ENCODE data around the gene MYO3B. TPM values are rescaled to one million over a fixed set of nuclear protein-coding genes. Genes with fewer than 3 reads are reported as not detected.
A peak's percentile ranks its signal among the peaks of the same experiment; 100 is the strongest.

The MYO3B gene
- total RNA-seq, 3 donors from 2014 or later (not counting 1 experiment from before 2014, with no cell fraction given) = 0.68 to 0.88 (median 0.75) TPM

- ATAC-seq (no peak), DNase-seq (peak; percentile 17 to 61)
- Mint-ChIP-seq H3K36me3 (peaks cover under 1% of the 10 kb centered on the region), H3K27me3 (ENCODE audit: low read depth in 2 of 2) (peaks cover 4 to 5% of the 10 kb centered on the region in 2 donors), H3K9me3 (peaks cover 0 to under 1% of the 10 kb centered on the region in 2 donors), H3K4me3 (no peak overlapping the region), H3K4me1 (no peaks in the 10 kb centered on the region), H3K27ac (no peak overlapping the region)
- H3K4me3 ChIP-seq (ENCODE audit: low read length) = no peak overlapping the region
- no peaks in the 10 kb centered on the region for H3K9me3 ChIP-seq (ENCODE audit: control insufficient read depth, insufficient read depth, low read length)
- intact Hi-C loops (cut with micrococcal nuclease) = no loop called here
- no peaks in the 10 kb centered on the region for H3K27me3 ChIP-seq (ENCODE audit: control insufficient read depth, insufficient read depth, low read length)
- H3K27ac ChIP-seq (ENCODE audit: low read length) = no peak overlapping the region
- H3K4me1 ChIP-seq (ENCODE audit: control insufficient read depth, insufficient read depth, low read length) = no peaks in the 10 kb centered on the region
- WGBS (ENCODE audit: insufficient coverage) = 22% methylated on average over 4 of the region's 4 CpGs
- H3K36me3 ChIP-seq (ENCODE audit: control insufficient read depth, insufficient read depth, low read length) = no peaks in the 10 kb centered on the region
- TF ChIP-seq CTCF (IDR thresholded peaks at IDR 0.05) = peak; percentile 59
Measured at GRCh38 chr2:170324640-170325046, 146.7 kb downstream of the MYO3B start.

- ATAC-seq (no peak), DNase-seq (no peak)
- peaks cover 3 to 35% of the 10 kb centered on the region in 2 donors for H3K27me3 Mint-ChIP-seq (ENCODE audit: low read depth in 2 of 2)
- Histone ChIP-seq H3K27ac (ENCODE audit: low read length) (no peak overlapping the region), H3K9me3 (ENCODE audit: control insufficient read depth, insufficient read depth, low read length) (no peaks in the 10 kb centered on the region), H3K27me3 (ENCODE audit: control insufficient read depth, insufficient read depth, low read length) (no peaks in the 10 kb centered on the region), H3K4me3 (ENCODE audit: low read length) (no peak overlapping the region), H3K36me3 (ENCODE audit: control insufficient read depth, insufficient read depth, low read length) (no peaks in the 10 kb centered on the region), H3K4me1 (ENCODE audit: control insufficient read depth, insufficient read depth, low read length) (no peaks in the 10 kb centered on the region)
- intact Hi-C loops (cut with micrococcal nuclease) = no loop called here
- H3K36me3 Mint-ChIP-seq = no peaks in the 10 kb centered on the region
- no peak overlapping the region for H3K4me3 Mint-ChIP-seq
- no peaks in the 10 kb centered on the region for H3K4me1 Mint-ChIP-seq
- 82% methylated on average over 1 of the region's 1 CpG for WGBS (ENCODE audit: insufficient coverage)
- no peak overlapping the region for H3K27ac Mint-ChIP-seq
- TF ChIP-seq CTCF (IDR thresholded peaks at IDR 0.05) = no peak
- H3K9me3 Mint-ChIP-seq = peaks cover 0 to 2% of the 10 kb centered on the region in 2 donors
Measured at GRCh38 chr2:170330881-170331280, 152.9 kb downstream of the MYO3B start.

- H3K4me1 ChIP-seq (ENCODE audit: control insufficient read depth, insufficient read depth, low read length) = no peaks in the 10 kb centered on the region
- no peak overlapping the region for H3K27ac Mint-ChIP-seq
- H3K36me3 Mint-ChIP-seq = no peaks in the 10 kb centered on the region
- intact Hi-C loops (cut with micrococcal nuclease) = no loop called here
- H3K9me3 Mint-ChIP-seq = peaks cover 0 to 2% of the 10 kb centered on the region in 2 donors
- no peak overlapping the region for H3K4me3 ChIP-seq (ENCODE audit: low read length)
- H3K4me1 Mint-ChIP-seq = no peaks in the 10 kb centered on the region
- TF ChIP-seq CTCF (IDR thresholded peaks at IDR 0.05) = no peak
- H3K27ac ChIP-seq (ENCODE audit: low read length) = no peak overlapping the region
- no peaks in the 10 kb centered on the region for H3K36me3 ChIP-seq (ENCODE audit: control insufficient read depth, insufficient read depth, low read length)
- no peak for ATAC-seq
- H3K27me3 ChIP-seq (ENCODE audit: control insufficient read depth, insufficient read depth, low read length) = no peaks in the 10 kb centered on the region
- 72% methylated on average over 2 of the region's 2 CpGs for WGBS (ENCODE audit: insufficient coverage)
- H3K27me3 Mint-ChIP-seq (ENCODE audit: low read depth in 2 of 2) = peaks cover 3 to 35% of the 10 kb centered on the region in 2 donors
- no peak overlapping the region for H3K4me3 Mint-ChIP-seq
- no peaks in the 10 kb centered on the region for H3K9me3 ChIP-seq (ENCODE audit: control insufficient read depth, insufficient read depth, low read length)
- DNase-seq = no peak
Measured at GRCh38 chr2:170332676-170333402, 154.9 kb downstream of the MYO3B start.

DNA sequence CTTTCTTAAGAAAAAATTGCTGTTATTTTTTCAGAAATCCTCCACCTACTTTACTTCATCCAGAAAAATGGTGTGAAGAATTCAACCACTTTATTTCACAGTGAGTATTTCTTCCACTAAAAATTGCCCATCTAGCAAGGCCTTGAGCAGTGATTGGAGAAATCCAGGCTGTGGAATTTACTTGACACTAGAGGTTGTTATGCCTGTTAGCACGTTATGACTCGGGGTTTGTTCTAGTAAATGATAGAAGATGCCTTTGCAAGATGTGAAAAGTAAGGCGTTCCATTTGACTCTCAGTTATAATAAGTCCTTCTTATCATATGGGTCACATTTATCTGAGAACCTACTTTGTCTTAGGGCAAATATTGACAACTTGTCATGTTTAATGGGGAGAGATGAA lies 157.4 kb downstream of the MYO3B start:
- H3K36me3 Mint-ChIP-seq = no peaks in the 10 kb centered on the region
- H3K9me3 ChIP-seq (ENCODE audit: control insufficient read depth, insufficient read depth, low read length) = no peaks in the 10 kb centered on the region
- no peaks in the 10 kb centered on the region for H3K4me1 Mint-ChIP-seq
- intact Hi-C loops (cut with micrococcal nuclease) = no loop called here
- H3K27me3 ChIP-seq (ENCODE audit: control insufficient read depth, insufficient read depth, low read length) = no peaks in the 10 kb centered on the region
- 40% methylated on average over 2 of the region's 3 CpGs for WGBS (ENCODE audit: insufficient coverage)
- ATAC-seq = no peak
- H3K27ac ChIP-seq (ENCODE audit: low read length) = no peak overlapping the region
- H3K4me1 ChIP-seq (ENCODE audit: control insufficient read depth, insufficient read depth, low read length) = no peaks in the 10 kb centered on the region
- TF ChIP-seq CTCF (IDR thresholded peaks at IDR 0.05) = no peak
- H3K36me3 ChIP-seq (ENCODE audit: control insufficient read depth, insufficient read depth, low read length) = no peaks in the 10 kb centered on the region
- H3K9me3 Mint-ChIP-seq = peaks cover 0 to 2% of the 10 kb centered on the region in 2 donors
- H3K4me3 ChIP-seq (ENCODE audit: low read length) = no peak overlapping the region
- H3K27ac Mint-ChIP-seq = no peak overlapping the region
- H3K4me3 Mint-ChIP-seq = no peak overlapping the region
- no peak for DNase-seq
- peaks cover 4 to 35% of the 10 kb centered on the region in 2 donors for H3K27me3 Mint-ChIP-seq (ENCODE audit: low read depth in 2 of 2)
